ENCODE measurements around the gene KRT4. TPM values are rescaled to one million over a fixed set of nuclear protein-coding genes. Genes with fewer than 3 reads are reported as not detected.

The KRT4 gene
- total RNA-seq, 1 experiment from 2014 or later: not detected

GRCh38 chr12:52776913-52777395 is 37.0 kb downstream of the KRT4 start, which contains the start of gene KRT76:
Gene KRT76, minus strand, starts transcription at chr12:52777345. Its CDS starts 54 bp downstream, at chr12:52777291.
- H3K9ac ChIP-seq (ENCODE audit: low read length): no peak within 1 kb of the TSS
- H2AFZ ChIP-seq (ENCODE audit: low read depth, low read length, poor library complexity, severe bottlenecking): no peak within 1 kb of the TSS
- H3K4me1 ChIP-seq (ENCODE audit: control insufficient read depth in 1 of 2, insufficient read depth in 2 of 2, low read length in 2 of 2): no peaks in the 10 kb centered on the region
- H3K4me3 ChIP-seq (replicated peaks in 1 of 2; ENCODE audit: low read depth in 1 of 2, low read length in 2 of 2): no peak within 1 kb of the TSS
- H3K27me3 ChIP-seq (ENCODE audit: insufficient read depth, low read length): peaks cover 43% of the 10 kb centered on the region; the same call in 1 of the 2 replicates
- RAD21 ChIA-PET (ENCODE audit: low non-redundant PET in 1 of 2, low total read pairs in 2 of 2, uncharacterized antibody in 2 of 2, unreplicated experiment in 2 of 2): no interaction called here
- H3K9me3 ChIP-seq (ENCODE audit: control insufficient read depth in 1 of 2, insufficient read depth in 1 of 2, low read depth in 1 of 2, low read length in 2 of 2): no peaks in the 10 kb centered on the region
- TF ChIP-seq SRF (IDR thresholded peaks at IDR 0.05; ENCODE audit: low read depth): no peak
- TF ChIP-seq CEBPB (IDR thresholded peaks at IDR 0.05; ENCODE audit: low read depth): no peak
- no peak for TF ChIP-seq ATF3 (IDR thresholded peaks at IDR 0.05)
- no peak for TF ChIP-seq POLR2A (IDR thresholded peaks at IDR 0.05; ENCODE audit: borderline replicate concordance, extremely low read depth, insufficient read depth, insufficient read length)
- no peak for TF ChIP-seq POLR2AphosphoS5 (IDR thresholded peaks at IDR 0.05; ENCODE audit: low read depth, low read length)
- no peak for TF ChIP-seq ELF1 (IDR thresholded peaks at IDR 0.05; ENCODE audit: borderline replicate concordance, low read depth)
- TF ChIP-seq SIN3A (IDR thresholded peaks at IDR 0.05; ENCODE audit: low read depth): no peak
- TF ChIP-seq CTCF (IDR thresholded peaks at IDR 0.05 in 2 of 3, conservative IDR thresholded peaks at IDR 0.05 in 1 of 3; ENCODE audit: borderline replicate concordance in 1 of 3, insufficient read depth in 1 of 3, low read depth in 2 of 3, low read length in 2 of 3): no peak
- H4K20me1 ChIP-seq (ENCODE audit: insufficient read depth): no peaks in the 10 kb centered on the region
- no peaks in the 10 kb centered on the region for H3K79me2 ChIP-seq (ENCODE audit: insufficient read depth, low read length)
- ATAC-seq (no peak), DNase-seq (ENCODE audit: low read depth, low spot score) (no peak)
- H3K27ac ChIP-seq (ENCODE audit: low read depth, low read length): no peak within 1 kb of the TSS
- H3K9me2 ChIP-seq (ENCODE audit: insufficient read depth): no peaks in the 10 kb centered on the region
- no peaks in the 10 kb centered on the region for H3K36me3 ChIP-seq (ENCODE audit: control insufficient read depth in 1 of 2, insufficient read depth in 2 of 2, low read length in 2 of 2)
- POLR2A ChIA-PET: interaction anchor here (0.7 kb wide), 1 partner anchor 12 kb away, joined by 3 read pairs; no protein-coding TSS in a partner anchor
- CTCF ChIA-PET: no interaction called here
- intact Hi-C loops (cut with micrococcal nuclease): no loop called here
- BruUV-seq (replicated peaks): no TSS peak
- no peak within 1 kb of the TSS for H3K4me2 ChIP-seq (ENCODE audit: low read length)

DNA sequence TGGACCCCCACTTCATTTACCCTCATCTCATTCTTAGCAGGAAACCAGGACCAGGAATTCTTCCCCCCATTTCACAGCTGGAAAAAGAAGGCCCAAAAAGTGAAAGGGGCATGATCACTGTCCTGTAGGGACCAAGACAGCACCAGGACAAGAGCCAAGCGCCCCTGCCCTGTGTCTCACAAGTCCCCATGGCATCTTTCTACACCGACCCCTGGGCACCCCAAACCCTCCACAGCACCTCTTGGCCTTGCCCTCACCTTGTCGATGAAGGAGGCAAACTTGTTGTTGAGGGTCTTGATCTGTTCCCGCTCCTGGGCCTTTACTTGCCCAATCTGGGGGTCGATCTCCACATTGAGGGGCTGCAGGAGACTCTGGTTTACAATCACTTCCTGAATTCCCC is 37.5 kb downstream of the KRT4 start:
- H3K79me2 ChIP-seq (ENCODE audit: insufficient read depth, low read length): no peaks in the 10 kb centered on the region
- RAD21 ChIA-PET (ENCODE audit: low non-redundant PET in 1 of 2, low total read pairs in 2 of 2, uncharacterized antibody in 2 of 2, unreplicated experiment in 2 of 2): no interaction called here
- DNase-seq (ENCODE audit: low read depth, low spot score) (no peak), ATAC-seq (no peak)
- no peaks in the 10 kb centered on the region for H3K36me3 ChIP-seq (ENCODE audit: control insufficient read depth in 1 of 2, insufficient read depth in 2 of 2, low read length in 2 of 2)
- BruUV-seq (replicated peaks): no TSS peak
- no peaks in the 10 kb centered on the region for H4K20me1 ChIP-seq (ENCODE audit: insufficient read depth)
- no peak overlapping the region for H2AFZ ChIP-seq (ENCODE audit: low read depth, low read length, poor library complexity, severe bottlenecking)
- H3K9me3 ChIP-seq (ENCODE audit: control insufficient read depth in 1 of 2, insufficient read depth in 1 of 2, low read depth in 1 of 2, low read length in 2 of 2): no peaks in the 10 kb centered on the region
- no peak overlapping the region for H3K4me3 ChIP-seq (replicated peaks in 1 of 2; ENCODE audit: low read depth in 1 of 2, low read length in 2 of 2)
- no peaks in the 10 kb centered on the region for H3K9me2 ChIP-seq (ENCODE audit: insufficient read depth)
- no peak overlapping the region for H3K4me2 ChIP-seq (ENCODE audit: low read length)
- H3K4me1 ChIP-seq (ENCODE audit: control insufficient read depth in 1 of 2, insufficient read depth in 2 of 2, low read length in 2 of 2): no peaks in the 10 kb centered on the region
- H3K9ac ChIP-seq (ENCODE audit: low read length): no peak overlapping the region
- intact Hi-C loops (cut with micrococcal nuclease): no loop called here
- no peak overlapping the region for H3K27ac ChIP-seq (ENCODE audit: low read depth, low read length)
- CTCF ChIA-PET: no interaction called here
- POLR2A ChIA-PET: no interaction called here
- H3K27me3 ChIP-seq (ENCODE audit: insufficient read depth, low read length): peaks cover 41% of the 10 kb centered on the region; the same call in 1 of the 2 replicates
- no peak for TF ChIP-seq ZNF274 (IDR thresholded peaks at IDR 0.05; ENCODE audit: low read depth, low read length)
- no peak for TF ChIP-seq JUND (IDR thresholded peaks at IDR 0.05)
- no peak for TF ChIP-seq SRF (IDR thresholded peaks at IDR 0.05; ENCODE audit: low read depth)
- no peak for TF ChIP-seq TCF7L2 (IDR thresholded peaks at IDR 0.05; ENCODE audit: borderline replicate concordance, extremely low read depth, insufficient read depth, insufficient read length)
- TF ChIP-seq EZH2 (IDR thresholded peaks at IDR 0.05): no peak
- TF ChIP-seq SP1 (IDR thresholded peaks at IDR 0.05; ENCODE audit: low read depth): no peak
- TF ChIP-seq ELF1 (IDR thresholded peaks at IDR 0.05; ENCODE audit: borderline replicate concordance, low read depth): no peak
- TF ChIP-seq ZFX (IDR thresholded peaks at IDR 0.05): no peak
- no peak for TF ChIP-seq EGR1 (IDR thresholded peaks at IDR 0.05; ENCODE audit: low read depth)
- no peak for TF ChIP-seq CTCF (IDR thresholded peaks at IDR 0.05 in 2 of 3, conservative IDR thresholded peaks at IDR 0.05 in 1 of 3; ENCODE audit: borderline replicate concordance in 1 of 3, insufficient read depth in 1 of 3, low read depth in 2 of 3, low read length in 2 of 3)
